Raji (cell line): ENCODE data around the gene BAHD1.

Experiments
- POLR2A ChIP-seq: IDR thresholded peaks from 2 replicates; pipeline ENCODE4 v1.6.1; 2011; ENCODE audit warnings: low read depth, low read length, control low read depth; ENCODE audit not compliant: insufficient read depth

The BAHD1 gene

DNA sequence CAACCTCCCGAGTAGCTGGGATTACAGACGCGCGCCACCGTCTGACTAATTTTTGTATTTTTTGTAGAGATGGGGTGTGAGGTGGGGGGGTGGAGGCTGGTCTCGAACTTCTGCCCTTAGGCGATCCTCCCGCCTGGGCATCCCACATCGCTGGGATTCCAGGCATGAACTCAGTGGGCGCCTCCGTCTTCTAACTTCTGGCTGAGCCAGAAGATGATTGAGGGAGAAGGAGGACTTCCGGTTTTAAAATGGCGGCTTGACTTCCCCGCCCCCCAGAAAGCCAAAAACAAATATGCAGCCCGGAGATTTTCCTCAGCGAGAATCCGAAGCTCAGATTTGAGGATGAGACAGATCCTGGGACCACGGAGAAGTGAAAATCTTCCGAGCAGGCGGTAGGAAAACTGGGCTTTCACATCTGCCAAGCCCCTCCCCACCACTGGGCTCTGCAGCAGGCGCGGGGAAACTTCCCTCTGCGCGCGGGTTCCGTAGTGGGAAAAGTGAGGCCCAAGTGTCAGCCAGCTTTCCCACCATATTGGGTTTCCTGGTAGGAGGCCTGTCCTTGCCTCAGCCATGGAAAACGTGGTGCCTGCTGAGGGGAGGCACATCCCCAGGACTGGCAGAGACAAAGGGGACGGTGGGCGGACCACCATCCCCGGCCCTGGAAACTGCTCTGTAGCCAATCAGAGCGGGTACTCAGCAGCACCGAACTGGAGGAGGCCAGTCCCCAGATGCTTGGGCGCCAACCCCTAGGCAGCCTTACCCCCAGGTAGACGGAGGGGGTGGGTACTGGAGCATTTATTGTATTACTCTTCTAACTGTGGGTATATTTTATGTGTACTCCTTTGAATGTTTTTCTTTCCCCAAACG lies 47.3 kb downstream of the BAHD1 start:
- no peak for TF ChIP-seq POLR2A

- TF ChIP-seq POLR2A, result no peak
Observed at GRCh38 chr15:40489274-40490175, 48.8 kb downstream of the BAHD1 start.

DNA sequence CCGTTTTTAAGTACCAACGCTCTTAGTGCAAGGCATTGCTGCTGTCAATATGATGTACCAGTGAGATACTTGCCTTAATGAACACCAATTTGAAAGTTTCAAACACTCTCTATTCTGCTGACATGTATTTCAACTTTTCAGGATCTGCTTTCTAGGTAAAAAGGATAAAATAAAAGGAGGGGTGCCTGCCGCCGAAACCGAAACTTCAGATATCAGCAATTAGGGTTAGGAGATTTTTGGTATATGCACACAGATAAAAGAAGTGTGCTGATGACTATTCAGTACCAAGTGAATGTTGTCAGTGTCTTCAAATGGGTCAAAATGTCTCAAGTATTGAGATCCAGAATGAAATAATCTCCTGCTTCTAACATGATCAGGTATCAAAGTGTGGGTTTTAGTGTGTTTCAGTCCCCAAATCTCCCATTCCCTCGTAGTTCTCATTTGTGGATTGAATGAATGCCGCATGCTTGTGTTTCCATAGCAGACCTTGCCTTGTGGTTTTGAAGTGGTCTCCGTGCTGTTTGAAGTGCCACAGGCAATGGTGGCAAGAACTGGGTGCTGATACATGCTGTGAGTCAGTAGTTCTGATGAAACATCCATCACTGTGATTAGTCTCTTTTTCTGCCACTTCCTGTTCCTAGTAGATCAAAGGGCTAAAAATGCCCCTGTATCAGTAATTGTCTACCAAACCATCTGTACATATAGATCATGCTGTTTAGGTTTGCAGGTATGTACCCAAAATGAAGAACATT lies 52.5 kb downstream of the BAHD1 start:
- no peak for TF ChIP-seq POLR2A

- no peak for TF ChIP-seq POLR2A
Observed at GRCh38 chr15:40495516-40495915, 54.8 kb downstream of the BAHD1 start.

GRCh38 chr15:40498418-40498817 lies 57.7 kb downstream of the BAHD1 start:
- TF ChIP-seq POLR2A, result no peak

DNA sequence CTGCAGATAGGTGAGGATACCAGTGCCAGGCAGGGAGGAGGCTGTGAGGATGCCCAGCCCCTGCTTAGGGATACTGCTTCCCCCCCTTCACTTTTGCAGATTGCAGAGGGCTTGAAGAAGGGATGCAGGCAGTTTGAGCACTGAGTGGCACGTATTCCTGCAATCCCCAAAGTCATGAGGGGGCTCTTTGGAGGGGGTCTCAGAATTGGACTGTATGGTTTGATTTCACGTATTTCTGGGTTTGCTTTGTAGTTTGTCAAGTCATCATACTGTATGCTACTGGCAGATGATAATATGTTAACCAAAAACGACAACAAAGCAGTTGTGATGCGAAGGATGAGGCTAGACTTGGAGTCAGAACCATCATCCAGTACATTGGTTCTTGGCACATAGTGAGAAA lies 58.1 kb downstream of the BAHD1 start:
- TF ChIP-seq POLR2A, result no peak

DNA sequence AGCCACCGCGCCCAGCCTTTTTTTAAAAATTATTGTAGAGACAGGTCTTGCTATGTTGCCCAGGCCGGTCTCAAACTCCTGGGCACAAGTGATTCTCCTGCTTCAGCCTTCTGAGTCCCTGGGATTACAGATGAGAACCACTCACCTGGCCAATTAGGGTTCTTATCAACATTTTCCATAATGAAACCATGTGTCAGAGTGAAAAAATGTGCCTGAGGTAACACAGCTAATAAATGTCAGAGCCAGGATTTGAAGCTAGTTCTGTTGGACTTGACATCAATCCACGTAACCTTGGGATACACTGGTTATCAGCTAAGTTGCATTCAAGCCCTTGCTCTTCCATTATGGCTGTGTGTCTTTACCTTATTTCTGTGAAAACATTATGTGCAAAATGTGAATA lies 59.2 kb downstream of the BAHD1 start:
- no peak for TF ChIP-seq POLR2A

GRCh38 chr15:40500568-40501330 lies 60.0 kb downstream of the BAHD1 start:
- TF ChIP-seq POLR2A, result no peak

- no peak for TF ChIP-seq POLR2A
Observed at GRCh38 chr15:40501487-40501886, 60.7 kb downstream of the BAHD1 start.

DNA sequence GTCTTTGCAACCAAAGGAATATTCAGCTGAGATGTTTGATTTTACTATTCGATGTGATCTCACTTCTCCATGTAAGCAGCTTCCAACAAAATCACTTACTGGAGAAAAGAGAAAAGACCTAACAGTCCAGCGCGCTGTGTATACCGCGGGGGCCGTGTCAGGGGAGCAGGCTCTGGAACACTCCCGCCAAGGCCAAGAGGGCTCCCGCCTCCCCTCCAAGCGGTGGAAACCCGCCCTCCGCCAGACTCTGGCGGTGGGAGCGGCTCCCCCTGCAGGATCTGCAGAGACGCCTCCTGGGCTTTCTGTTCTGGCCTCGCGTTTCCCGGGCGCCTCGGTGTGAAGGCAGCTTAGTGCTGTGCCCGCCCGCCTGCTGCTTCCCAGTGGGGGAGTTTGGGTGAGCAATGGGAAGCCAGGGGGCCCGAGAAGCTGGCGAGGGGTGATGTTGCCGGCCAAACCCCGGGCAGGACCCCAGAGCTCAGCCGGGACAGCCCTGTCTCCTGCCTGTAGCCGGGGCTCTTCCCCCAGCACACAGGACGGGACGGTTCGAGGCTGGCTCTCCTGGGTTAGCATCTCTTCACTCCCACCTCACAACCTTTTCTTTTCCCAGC lies 66.3 kb downstream of the BAHD1 start:
- TF ChIP-seq POLR2A, result no peak

GRCh38 chr15:40508216-40508615 lies 67.5 kb downstream of the BAHD1 start:
- TF ChIP-seq POLR2A, result no peak

DNA sequence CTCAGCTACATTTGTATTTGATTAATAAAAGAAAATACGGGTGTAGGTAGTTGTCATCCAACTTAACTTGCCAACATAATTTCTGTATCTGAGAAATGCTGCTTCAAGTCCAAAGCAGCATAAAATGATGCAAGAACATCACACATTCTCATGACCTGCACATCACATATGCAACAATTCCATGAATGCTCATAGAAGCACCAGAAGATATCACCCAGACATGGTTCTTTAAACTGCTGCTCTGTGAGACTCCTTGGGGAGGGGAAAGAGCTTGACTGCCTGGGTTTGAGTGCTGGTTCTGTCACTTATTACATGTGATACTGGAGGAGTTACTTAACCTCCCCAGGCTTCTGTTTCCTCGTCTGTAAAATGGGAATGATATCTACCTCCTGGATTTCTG lies 69.4 kb downstream of the BAHD1 start:
- no peak for TF ChIP-seq POLR2A

DNA sequence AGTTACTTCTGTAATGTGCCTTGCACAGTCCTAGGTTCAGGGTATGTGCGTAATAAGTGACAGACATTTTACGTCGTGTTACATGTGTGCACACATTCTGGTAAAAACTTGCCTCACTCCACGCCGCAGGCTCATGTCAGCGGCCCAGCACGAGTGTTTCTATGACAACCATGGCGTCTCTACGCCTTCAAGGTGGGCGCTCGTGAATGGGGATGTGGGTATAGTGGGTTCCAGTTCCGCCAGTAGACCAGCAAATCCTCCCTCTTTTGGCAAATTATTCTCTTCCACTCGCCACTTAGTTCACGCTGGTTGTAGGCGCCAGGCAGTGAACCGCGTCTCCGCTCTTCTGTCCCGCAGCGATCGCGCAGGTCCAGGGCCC lies 70.3 kb downstream of the BAHD1 start:
- no peak for TF ChIP-seq POLR2A

DNA sequence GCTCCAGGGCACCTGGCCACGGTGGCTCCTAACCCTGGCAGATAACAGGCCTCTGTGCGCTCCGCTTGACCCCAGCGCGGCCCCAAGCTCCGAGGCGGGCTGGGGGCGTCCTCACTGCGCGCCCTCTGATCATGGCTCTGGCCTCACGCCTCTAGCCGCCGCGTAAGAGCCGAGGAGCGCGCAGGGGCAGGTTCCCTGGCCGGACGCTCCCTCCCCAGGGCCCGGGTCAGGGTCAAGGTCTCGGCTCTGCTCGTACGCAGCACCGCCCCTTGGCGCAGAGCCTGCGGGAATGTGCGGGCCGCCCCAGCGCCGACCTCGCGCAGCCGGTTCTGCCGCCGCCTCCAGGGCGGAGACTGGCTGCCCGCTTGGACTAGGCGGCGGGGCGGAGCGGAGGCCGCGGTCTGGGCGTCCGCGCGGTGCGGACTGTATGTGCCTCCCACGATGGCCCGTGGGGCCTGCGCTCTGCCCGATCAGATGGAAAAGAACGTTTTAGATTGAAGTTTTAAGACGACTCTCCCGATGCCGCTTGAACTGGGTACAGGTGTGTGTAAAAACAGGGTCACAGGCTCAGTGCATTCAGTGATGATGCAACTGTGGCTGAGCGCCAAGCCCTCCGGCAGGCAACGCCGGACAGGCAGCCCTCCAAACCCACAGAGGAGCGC lies 70.8 kb downstream of the BAHD1 start:
- TF ChIP-seq POLR2A, result no peak

DNA sequence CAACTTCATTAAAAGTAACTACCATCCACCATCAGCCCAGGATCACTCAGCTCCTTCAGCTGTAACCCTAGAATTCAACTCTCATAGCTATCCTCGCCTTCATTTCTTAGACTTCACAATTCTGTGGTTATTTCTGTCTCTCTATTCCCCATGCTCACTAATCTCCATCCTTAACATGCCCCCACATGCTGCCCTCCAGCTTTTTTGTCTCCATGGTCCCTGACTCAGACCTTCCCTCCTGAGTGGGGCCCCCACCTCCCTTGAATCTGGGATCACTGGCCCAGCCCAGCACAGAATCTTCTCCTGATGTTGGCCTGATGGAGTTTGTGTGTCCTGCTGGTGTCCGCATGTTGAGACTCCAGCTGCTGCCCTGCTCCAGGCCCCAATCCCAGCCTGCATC lies 71.7 kb downstream of the BAHD1 start:
- TF ChIP-seq POLR2A, result no peak
